Hepatocyte (in vitro differentiated cells): ENCODE measurements around the gene TSTD2.
"Not testable (repeated sequence)": the region's sequence is repeated elsewhere in the genome, so short reads cannot be mapped to it uniquely, and the experiment has no call there.

Experiments
- EZH2 ChIP-seq: fragments of 200-600 bp; sonication (generic); IDR thresholded peaks from 2 replicates; pipeline ENCODE4 v1.6.1; 2016; ENCODE audit warnings: antibody characterized with exemption, mild to moderate bottlenecking, borderline replicate concordance
- TF ChIP-seq, protein P1 (sequence below): fragments of 200-600 bp; sonication (generic); IDR thresholded peaks from 2 replicates; pipeline ENCODE4 v1.5.1; 2016; ENCODE audit warnings: antibody characterized with exemption, mild to moderate bottlenecking; ENCODE audit not compliant: poor library complexity

DNA sequence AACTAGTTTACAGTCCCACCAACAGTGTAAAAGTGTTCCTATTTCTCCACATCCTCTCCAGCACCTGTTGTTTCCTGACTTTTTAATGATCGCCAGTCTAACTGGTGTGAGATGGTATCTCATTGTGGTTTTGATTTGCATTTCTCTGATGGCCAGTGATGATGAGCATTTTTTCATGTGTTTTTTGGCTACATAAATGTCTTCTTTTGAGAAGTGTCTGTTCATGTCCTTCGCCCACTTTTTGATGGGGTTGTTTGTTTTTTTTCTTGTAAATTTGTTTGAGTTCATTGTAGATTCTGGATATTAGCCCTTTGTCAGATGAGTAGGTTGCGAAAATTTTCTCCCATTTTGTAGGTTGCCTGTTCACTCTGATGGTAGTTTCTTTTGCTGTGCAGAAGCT, 51.6 kb downstream of the TSTD2 start:
- TF ChIP-seq, protein P1, sequence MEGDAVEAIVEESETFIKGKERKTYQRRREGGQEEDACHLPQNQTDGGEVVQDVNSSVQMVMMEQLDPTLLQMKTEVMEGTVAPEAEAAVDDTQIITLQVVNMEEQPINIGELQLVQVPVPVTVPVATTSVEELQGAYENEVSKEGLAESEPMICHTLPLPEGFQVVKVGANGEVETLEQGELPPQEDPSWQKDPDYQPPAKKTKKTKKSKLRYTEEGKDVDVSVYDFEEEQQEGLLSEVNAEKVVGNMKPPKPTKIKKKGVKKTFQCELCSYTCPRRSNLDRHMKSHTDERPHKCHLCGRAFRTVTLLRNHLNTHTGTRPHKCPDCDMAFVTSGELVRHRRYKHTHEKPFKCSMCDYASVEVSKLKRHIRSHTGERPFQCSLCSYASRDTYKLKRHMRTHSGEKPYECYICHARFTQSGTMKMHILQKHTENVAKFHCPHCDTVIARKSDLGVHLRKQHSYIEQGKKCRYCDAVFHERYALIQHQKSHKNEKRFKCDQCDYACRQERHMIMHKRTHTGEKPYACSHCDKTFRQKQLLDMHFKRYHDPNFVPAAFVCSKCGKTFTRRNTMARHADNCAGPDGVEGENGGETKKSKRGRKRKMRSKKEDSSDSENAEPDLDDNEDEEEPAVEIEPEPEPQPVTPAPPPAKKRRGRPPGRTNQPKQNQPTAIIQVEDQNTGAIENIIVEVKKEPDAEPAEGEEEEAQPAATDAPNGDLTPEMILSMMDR, result not testable (repeated sequence)
- not testable (repeated sequence) for TF ChIP-seq EZH2
